Measurements from ENCODE around the gene B4GALT4.

B4GALT4 gene

GRCh38 chr3:119236756-119237155 lies 3.9 kb downstream of the B4GALT4 start:
- no peak for DNase-seq

DNA sequence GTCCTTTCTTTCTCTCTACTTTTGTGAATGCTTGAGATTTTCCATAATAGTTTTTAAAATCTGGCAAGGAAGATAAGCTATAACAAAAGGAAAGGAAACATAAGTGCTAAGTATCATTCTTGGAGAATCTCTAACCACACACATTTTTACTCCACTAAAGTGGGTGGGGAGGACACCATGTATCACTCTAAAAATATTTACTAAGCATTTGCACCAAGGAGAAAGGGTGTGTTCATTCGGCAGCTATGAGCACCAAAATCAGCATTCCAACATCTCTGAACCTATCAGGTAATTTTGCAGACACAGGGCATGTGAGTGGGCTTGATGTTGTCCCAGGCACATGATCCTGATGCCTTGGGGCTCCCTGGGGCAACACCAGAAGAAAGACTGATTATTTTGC lies 5.5 kb downstream of the B4GALT4 start:
- DNase-seq = no peak

- DNase-seq = no peak
Observed at GRCh38 chr3:119234610-119235009, 6.1 kb downstream of the B4GALT4 start.

DNA sequence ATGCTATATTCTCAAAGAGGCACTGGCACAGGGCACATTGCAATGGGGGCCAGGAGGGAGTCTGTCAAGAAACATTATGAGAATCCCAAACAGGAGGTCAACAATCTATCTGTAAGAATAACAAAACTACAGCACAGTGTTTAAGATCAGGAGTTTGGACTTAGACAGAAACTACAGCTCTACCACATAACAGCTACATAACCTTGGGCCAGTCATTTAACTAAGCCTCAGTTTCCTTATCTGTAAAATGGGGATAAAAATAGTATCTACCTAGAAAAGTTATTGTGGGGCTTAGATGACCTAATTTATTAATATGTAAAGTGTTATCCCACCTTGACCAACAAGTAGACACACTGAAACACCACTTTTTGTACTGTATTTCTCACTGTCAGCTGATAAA lies 9.9 kb downstream of the B4GALT4 start:
- DNase-seq = no peak

- DNase-seq = no peak
Observed at GRCh38 chr3:119230071-119230470, 10.6 kb downstream of the B4GALT4 start.

DNA sequence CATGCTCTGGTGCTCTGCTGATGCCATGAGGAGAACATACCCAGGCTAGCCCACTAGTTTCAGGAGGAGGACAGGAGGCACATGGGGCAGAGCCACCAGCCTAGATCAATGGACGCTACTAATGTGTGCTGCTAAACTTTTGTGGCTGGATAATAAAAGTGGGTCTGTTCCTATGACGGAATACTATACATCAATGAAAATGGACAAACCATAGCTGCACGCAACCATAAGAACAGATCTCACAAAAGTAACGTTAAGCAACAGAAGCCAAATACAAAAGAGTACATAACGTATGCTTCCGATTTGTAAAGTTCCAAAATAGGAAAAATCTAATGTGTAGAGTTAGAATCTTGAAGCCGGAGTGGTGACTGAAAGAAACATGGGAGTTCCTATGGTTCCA lies 11.5 kb downstream of the B4GALT4 start:
- no peak for DNase-seq

DNA sequence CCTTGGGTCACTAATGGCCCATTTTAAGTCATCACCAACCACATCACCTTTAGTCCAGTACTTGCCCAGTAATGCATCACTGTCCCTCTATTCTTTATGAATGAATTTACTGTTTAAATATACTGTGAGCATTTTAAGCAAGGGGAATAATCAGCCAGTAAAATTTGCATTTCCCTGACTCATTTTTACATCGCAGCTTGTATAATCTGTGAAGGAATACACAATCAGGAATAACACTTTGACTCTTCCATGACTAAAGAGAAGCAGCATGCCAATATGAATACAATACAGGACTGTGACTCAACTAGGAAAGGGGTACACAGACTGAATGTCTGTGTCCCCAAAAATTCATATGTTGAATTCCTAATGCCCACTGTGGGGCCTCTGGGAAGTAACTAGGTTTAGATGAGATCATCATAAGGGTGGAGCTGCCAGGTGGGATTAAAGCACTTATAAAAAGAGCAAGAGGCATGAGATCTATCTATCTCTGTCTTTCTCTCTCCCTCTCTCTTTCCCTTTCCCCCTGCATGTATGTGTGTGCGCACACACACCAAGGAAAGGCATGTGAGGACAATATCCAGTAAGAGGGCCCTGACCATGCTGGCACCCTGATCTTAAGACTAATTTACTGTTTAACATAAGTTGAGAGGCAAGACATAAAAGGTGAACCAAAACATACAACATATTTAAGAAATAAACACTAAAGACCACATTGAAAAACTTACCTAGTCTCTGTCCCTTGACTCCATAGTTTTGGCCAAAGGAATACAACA lies 12.1 kb downstream of the B4GALT4 start:
- no peak for DNase-seq

DNA sequence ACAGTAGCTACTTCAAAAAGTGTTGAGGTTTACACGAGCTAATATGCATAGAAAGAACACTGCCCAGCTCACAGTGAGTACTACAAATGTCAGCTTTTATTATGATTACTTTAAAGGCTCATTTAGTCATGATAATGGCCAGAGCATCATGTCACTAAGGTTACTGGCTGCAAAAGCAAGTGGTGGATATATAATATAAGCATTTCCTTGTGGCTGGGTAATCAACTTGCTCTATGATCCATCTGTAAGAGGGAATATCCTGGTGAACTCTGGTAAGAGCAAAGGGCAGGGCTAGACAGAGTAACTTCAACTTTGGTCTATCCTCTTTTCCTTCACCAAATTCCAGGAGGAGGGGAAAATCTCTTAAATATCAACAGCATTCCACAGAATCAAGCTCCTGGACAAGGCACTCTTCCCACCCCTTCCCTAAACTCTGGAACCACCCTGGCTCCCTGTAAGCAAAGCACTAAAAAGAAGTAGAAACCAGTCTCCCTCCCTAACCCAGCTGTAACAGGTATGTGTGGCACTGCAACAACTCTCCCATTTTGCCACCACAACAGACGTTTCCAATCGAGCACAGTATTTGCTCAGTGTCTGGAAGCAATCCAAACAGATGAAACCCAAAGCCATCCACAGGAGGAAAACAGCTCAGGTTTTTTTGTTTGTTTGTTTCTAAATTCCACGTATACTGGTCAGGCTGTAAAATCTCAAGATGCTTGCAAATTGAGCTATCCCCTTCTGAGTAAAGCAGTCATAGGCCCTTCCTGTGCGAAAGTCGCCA lies 13.4 kb downstream of the B4GALT4 start:
- DNase-seq = no peak

GRCh38 chr3:119225121-119225520 lies 15.6 kb downstream of the B4GALT4 start:
- DNase-seq = no peak

- no peak for DNase-seq
Observed at GRCh38 chr3:119223511-119223910, 17.2 kb downstream of the B4GALT4 start.

DNA sequence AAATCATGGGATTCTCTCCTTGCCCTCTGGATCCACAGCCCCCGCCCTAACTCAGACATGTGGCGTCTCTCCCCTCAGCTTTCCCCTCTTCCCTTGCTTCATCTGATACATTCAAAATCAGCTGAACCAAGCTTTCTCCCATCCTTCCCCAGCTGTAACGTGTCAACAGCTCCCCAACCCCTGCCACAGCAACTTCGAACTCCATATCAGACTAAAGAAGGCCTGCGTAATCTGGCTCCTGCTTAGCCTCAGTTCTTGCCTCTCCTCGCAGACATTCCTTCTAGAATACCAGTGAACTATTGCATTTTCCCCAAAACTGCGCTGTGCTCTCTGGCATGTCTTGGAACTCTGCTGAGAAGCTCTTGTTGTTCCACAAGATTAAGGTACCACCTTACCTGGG lies 18.3 kb downstream of the B4GALT4 start:
- no peak for DNase-seq

DNA sequence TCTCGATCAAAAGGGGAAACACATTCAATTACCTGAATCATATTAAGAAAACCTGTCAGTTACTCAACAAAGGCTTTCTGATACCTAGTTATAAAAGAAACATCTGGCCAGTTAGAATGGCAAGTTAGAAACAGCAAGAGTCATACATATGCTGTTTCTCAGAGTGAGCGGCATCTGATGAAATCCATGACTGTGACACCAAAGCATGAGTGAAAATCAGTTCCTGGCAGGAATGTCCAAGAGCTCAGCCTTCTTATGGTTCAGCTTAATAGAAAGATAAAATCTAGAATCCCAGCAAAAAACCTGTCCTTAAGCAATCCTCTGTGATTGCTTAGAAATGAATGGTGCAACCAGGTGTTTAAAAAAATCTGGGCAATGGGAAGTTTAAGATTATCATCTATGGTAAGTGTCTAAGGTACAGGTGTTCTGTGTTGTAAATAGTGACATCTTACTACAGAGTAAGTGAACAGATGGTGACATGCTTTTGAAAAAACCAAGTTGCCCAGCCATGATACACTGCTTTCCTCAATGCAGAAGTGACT lies 18.8 kb downstream of the B4GALT4 start:
- no peak for DNase-seq

GRCh38 chr3:119220970-119221667 lies 19.6 kb downstream of the B4GALT4 start:
- no peak for DNase-seq

DNA sequence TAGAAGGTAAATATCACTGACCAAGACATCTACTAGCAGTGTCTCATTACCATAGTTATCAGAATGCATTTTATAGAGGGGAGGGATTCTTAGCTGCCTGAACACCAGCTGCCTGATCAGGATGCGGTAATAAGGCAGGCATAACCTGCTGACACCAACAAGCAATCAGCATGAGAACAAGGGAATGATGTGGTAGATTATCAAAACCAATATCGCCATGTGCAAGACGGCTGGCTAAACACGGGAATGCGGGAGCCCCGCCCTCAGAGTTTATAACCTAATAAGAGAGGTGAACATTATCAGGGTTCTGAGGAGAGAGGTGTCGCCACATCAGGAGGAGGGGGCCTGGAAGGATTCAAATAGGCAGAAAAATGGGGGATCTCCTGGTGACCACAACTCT lies 20.5 kb downstream of the B4GALT4 start:
- DNase-seq = no peak

DNA sequence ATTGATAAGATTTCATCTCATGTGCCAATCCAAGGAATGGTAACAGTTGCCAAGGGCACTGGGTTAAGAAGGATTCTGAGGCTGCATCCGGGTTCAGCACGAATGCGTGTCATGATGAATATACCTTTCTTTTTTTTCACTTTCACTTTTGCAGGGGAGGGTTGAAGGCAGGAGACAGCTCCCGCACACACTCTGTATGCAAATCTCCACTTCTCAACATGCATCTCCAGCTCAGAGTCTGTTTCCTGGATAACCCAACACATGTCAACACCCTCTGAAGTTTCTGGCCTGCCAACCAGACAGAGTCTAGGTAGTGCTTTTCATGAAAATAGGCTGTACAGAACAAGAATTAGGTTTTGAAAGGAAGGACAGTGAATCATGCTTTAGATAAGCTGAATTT lies 21.6 kb downstream of the B4GALT4 start:
- DNase-seq = no peak

DNA sequence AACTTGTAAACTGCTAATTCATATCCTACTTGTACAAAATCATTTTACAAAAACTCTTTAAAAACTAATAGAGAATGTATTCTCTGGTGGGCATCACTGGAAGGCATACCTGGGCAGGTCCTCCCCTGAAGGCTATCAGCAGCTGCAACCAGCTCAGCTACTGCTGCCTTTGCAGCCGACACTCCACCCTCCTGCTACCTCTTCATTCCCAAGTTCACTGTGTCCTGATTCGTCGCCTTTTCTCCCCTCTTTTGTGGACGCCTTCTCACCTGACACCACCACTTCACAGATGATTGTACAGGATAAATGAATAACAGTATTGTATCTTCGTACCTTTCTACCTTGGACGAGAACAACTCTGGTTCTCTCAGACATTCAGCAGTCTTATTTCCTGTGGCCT lies 28.9 kb downstream of the B4GALT4 start:
- no peak for DNase-seq

DNA sequence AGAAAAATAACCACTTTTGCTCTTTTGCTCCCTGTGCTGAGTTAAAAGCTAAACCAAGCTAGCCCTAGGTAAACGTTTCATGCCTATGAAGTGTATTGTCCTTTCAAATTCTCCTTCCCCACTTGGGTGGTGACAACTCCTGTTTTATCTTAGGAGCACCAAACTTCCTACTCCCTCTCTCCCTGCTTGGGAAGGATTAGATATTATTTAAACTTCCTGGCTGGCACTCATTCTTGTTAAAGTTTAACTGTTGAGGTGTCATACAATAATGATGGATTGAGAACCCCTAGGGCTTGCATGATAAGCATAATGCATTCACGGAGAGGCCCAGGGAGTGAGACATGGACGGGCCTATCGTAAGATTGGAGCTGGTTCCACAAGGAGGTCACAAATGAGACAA lies 29.5 kb downstream of the B4GALT4 start:
- no peak for DNase-seq

- no peak for DNase-seq
Observed at GRCh38 chr3:119207512-119207875, 33.2 kb downstream of the B4GALT4 start.

DNA sequence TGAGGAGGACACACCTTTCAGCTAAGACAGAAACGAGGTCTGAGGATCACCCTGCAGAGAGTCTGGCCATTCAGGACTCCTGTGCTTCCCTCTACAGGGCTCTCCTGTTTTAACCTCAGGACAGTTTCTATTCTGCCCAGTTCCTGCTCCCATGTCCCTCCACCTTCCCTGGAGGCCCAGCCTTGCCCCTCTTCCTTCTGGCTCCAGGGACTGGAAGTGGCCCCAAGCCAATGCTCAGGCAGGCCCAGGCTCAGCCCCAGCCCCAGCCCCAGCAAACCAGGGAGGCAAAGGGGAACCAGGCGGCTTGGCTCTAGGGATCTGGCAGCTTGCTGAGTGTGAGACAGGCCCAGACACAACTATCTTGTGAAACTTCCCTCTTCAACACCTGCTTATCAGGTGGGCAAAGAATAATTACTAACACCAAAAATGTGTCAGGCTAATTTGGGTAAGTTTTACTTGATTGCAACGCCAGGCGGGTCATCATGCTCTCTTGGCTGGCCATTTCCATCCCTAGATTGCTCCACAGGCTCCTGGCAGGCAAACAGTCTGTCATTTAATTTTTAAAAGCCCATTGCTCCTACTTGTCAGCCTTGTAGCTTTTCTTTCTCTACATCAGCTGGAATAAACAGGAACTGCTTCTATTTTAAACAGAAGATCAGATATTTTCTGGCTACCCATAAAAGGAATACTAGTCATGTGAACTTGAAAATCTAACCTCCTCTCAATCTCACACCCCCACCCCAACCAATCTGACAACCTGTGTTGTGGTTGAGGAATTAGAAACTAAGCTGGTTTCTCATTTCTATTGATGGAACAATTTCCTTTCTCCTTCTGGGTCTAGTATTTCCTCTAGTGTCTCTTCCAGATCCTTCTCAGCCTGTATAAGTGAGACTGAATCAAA lies 33.8 kb downstream of the B4GALT4 start:
- no peak for DNase-seq

GRCh38 chr3:119205685-119206084 lies 35.0 kb downstream of the B4GALT4 start:
- DNase-seq = no peak

GRCh38 chr3:119205209-119205608 lies 35.5 kb downstream of the B4GALT4 start:
- no peak for DNase-seq

DNA sequence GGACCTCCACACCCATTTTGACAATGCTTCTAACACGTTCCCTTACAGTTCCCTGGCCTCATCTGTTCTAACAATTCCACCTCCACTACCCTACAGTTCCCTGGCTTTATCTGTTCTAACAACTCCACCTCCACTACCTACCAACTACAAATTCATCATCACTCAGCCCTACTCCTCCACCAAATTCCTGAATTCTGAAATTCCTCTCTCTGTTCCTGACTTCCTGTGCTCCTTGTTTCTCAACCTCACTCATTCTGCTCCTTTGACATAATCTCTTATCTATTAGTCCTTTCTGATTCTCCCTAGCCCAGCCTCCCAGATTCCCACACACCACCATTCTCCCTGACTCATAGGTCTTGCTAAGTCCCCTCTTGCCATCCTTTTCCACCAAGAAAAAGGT lies 44.8 kb downstream of the B4GALT4 start:
- DNase-seq = no peak

- DNase-seq = no peak
Observed at GRCh38 chr3:119195151-119195476, 45.6 kb downstream of the B4GALT4 start.

Data from T-helper 9 cell (primary cell).